GM19328 (cell line): ENCODE measurements around the gene INPPL1.

Source experiments
- ATAC-seq: cut with Tn5 transposase; IDR thresholded peaks from one replicate; pipeline ENCODE4 v1.9.1; 2021; ENCODE audit warnings: mild to moderate bottlenecking, moderate library complexity; ENCODE audit not compliant: unreplicated experiment

INPPL1 gene

DNA sequence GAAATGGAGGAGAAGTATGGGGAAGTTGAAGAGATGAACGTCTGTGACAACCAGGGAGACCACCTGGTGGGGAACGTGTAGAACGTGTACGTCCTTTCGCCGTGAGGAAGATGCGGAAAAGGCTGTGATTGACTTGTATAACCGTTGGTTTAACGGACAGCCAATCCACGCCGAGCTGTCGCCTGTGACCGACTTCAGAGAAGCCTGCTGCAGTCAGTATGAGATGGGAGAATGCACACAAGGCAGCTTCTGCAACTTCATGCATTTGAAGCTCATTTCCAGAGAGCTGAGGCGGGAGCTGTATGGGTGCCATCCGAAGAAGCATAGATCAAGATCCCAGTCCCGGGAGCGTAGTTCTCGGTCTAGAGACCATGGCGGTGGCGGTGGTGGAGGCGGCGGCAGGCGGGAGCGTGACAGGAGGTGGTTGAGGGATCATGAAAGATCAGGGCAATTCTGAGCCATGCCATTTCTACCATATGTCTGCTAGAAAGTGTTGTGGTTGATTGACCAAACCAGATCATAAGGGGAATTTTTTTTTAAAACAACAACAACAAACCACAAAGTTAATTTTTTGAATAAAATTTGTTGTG lies 56.3 kb downstream of the INPPL1 start:
- no peak for ATAC-seq

DNA sequence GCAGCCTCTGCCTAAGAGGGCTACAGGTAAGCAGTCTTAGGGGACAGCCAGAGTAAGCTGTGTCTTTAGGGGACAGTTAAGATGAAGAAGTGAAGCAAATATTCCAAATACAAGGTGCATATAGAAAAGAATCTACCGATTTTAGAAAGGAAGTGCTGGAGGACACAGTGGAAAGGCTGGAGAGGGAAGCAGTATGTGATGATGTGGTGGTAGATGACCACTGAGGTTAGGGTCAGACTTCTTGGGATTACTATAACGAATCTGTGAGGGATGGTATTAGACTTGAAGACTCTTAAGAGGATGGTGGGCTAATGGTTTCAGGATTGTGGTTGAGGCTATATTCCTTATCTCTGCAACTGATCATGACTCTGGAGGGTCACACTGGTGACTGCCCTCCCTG lies 59.4 kb downstream of the INPPL1 start:
- ATAC-seq = no peak

DNA sequence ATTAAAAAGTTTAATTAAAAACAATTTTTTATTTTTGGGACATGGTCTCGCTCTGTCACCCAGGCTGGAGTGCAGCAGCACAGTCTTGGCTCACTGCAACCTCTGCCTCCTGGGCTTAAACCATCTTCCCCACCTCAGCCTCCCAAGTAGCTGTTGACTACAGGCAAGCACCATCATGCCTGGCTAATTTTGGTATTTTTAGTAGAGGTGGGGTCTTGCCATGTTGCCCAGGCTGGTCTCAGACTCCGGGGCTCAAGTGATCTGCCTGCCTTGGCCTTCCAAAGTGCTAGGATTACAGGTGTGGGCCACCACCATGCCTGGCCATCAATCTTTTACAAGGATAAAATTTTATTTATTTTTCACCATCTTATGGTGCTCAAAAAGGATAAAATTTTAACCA lies 62.7 kb downstream of the INPPL1 start:
- no peak for ATAC-seq
